ENCODE measurements around the gene FAF2. TPM values are rescaled to one million over a fixed set of nuclear protein-coding genes. Genes with fewer than 3 reads are reported as not detected.

Gene FAF2
- total RNA-seq, 2 donors from 2014 or later, result 23.0 to 31.2 TPM

DNA sequence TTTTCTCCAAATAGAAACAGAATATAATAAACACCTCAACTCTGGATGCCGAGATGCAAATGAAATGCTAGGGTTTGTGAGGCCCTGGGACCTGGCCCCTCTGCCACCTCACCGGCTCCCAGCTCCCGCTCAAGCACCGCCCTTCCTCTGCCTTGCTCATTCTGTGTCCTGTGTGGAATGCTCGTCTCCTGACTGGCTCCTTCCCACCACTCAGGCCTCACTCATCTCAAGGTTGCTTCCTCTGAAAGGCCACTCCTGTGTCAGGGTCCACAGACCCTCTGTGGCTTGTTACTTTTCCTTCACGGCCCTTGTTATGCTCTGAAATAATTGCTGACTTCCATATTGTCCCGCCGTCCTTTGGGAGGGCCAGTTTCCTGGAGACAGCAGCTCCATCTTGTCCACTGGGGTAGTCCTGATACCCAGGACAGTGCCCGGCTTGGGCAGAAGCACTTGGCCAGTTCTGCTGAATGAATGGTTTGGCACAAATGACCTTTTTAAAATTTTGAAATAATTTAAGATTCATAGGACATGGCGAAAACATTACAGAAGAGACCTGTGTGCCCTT is 73.6 kb downstream of the FAF2 start:
- no peak for TF ChIP-seq CTCF (IDR thresholded peaks at IDR 0.05)
- H3K27me3 ChIP-seq (replicated peaks; ENCODE audit: insufficient read depth), result no peaks in the 10 kb centered on the region
- no peak overlapping the region for H3K4me3 ChIP-seq
- no peaks in the 10 kb centered on the region for H3K36me3 ChIP-seq
- H3K9me3 ChIP-seq, result no peaks in the 10 kb centered on the region
- ATAC-seq (ENCODE audit: insufficient number of reproducible peaks, low FRiP score, low read depth), result no peak
- H3K27ac ChIP-seq, result no peak overlapping the region
- H3K4me1 ChIP-seq (ENCODE audit: control insufficient read depth in 1 of 2, low read depth in 2 of 2), result no peaks in the 10 kb centered on the region
- no peak for DNase-seq (ENCODE audit: low spot score)

DNA sequence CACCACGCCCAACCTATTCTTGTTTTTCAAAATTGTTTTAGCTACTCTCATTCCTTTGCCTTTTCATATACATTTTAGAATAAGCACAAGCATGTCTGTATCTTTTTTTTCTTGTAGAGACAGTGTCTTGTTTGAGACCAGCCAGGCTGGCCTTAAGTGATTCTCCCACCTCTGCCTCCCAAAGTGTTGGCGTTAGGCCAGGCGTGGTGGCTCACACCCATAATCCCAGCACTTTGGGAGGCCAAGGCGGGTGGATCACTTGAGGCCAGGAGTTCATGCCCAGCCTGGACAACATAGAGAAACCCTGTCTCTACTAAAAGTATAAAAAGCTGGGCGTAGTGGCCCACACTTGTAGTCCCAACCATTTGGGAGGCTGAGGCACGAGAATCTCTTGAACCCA is 76.0 kb downstream of the FAF2 start:
- DNase-seq (ENCODE audit: low spot score) (no peak), ATAC-seq (ENCODE audit: insufficient number of reproducible peaks, low FRiP score, low read depth) (no peak)
- H3K4me1 ChIP-seq (ENCODE audit: control insufficient read depth in 1 of 2, low read depth in 2 of 2), result no peaks in the 10 kb centered on the region

DNA sequence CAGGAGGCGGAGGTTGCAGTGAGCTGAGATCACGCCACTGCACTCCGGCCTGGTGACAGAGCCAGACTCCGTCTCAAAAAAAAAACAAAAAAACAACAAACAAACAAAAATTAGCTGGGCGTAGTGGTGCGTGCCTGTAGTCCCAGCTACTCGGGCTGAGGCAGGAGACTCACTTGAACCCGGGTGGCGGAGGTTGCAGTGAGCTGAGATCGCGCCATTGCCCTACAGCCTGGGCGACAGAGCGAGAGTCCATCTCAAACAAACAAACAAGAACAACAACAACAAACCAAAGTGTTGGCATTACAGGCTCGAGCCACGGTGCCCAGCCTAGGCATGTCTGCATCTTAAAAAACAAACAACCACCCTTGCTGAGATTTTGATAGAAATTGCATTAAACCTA is 76.8 kb downstream of the FAF2 start:
- Histone ChIP-seq H3K27me3 (replicated peaks; ENCODE audit: insufficient read depth) (no peaks in the 10 kb centered on the region), H3K36me3 (peaks cover 23% of the 10 kb centered on the region), H3K27ac (no peak overlapping the region), H3K9me3 (no peaks in the 10 kb centered on the region), H3K4me1 (ENCODE audit: control insufficient read depth in 1 of 2, low read depth in 2 of 2) (no peaks in the 10 kb centered on the region), H3K4me3 (no peak overlapping the region)
- ATAC-seq (ENCODE audit: insufficient number of reproducible peaks, low FRiP score, low read depth) (no peak), DNase-seq (ENCODE audit: low spot score) (no peak)
- TF ChIP-seq CTCF (IDR thresholded peaks at IDR 0.05), result no peak

More for the DNA sequence above, 76.0 kb downstream of the FAF2 start:
- H3K27me3 ChIP-seq (replicated peaks; ENCODE audit: insufficient read depth), result no peaks in the 10 kb centered on the region
- TF ChIP-seq CTCF (IDR thresholded peaks at IDR 0.05), result no peak
- peaks cover 16% of the 10 kb centered on the region for H3K36me3 ChIP-seq
- H3K4me3 ChIP-seq, result no peak overlapping the region
- no peaks in the 10 kb centered on the region for H3K9me3 ChIP-seq
- no peak overlapping the region for H3K27ac ChIP-seq

DNA sequence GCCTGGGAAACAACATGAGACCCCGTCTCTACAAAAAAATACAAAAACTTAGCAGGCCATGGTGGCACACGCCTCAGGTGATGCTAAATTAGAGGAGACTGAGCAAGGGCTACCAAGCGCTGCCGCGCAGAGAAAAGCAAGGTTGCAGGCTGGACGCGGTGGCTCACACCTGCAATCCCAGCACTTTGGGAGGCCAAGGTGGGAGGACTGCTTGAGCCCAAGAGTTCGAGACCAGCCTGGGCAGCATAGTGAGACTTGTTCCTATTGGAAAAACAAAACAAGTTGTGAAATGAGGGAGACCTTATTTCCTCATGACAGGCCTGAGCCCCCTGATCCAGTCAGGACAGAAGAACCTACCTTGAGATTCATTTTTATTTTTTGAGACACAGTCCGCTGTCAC is 77.5 kb downstream of the FAF2 start:
- Histone ChIP-seq H3K27ac (no peak overlapping the region), H3K4me3 (no peak overlapping the region), H3K4me1 (ENCODE audit: control insufficient read depth in 1 of 2, low read depth in 2 of 2) (no peaks in the 10 kb centered on the region), H3K9me3 (no peaks in the 10 kb centered on the region), H3K27me3 (replicated peaks; ENCODE audit: insufficient read depth) (no peaks in the 10 kb centered on the region), H3K36me3 (peaks cover 26% of the 10 kb centered on the region)
- no peak for TF ChIP-seq CTCF (IDR thresholded peaks at IDR 0.05)
- ATAC-seq (ENCODE audit: insufficient number of reproducible peaks, low FRiP score, low read depth) (no peak), DNase-seq (ENCODE audit: low spot score) (no peak)

DNA sequence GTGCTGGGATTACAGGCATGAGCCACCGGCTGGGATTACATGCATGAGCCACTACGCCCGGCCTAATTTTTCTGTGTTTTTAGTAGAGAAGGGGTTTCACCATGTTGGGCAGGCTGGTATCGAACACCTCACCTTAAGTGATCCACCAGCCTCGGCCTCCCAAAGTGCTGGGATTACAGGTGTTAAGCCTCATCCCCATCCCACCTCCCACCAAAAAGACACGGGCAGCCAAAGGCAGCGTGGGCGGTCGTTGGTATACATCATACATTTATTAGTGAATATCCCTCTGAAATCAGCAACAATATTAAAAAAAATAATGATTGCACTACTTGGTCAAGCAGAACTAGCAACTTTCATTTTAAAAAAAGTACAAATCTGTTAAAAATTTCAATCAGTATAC is 78.3 kb downstream of the FAF2 start:
- no peak for ATAC-seq (ENCODE audit: insufficient number of reproducible peaks, low FRiP score, low read depth)
- peaks cover 31% of the 10 kb centered on the region for H3K36me3 ChIP-seq
- no peak for TF ChIP-seq CTCF (IDR thresholded peaks at IDR 0.05)
- no peaks in the 10 kb centered on the region for H3K4me1 ChIP-seq (ENCODE audit: control insufficient read depth in 1 of 2, low read depth in 2 of 2)
- H3K4me3 ChIP-seq, result no peak overlapping the region
- no peaks in the 10 kb centered on the region for H3K27me3 ChIP-seq (replicated peaks; ENCODE audit: insufficient read depth)
- H3K27ac ChIP-seq, result no peak overlapping the region
- DNase-seq (ENCODE audit: low spot score), result no peak
- no peaks in the 10 kb centered on the region for H3K9me3 ChIP-seq
